Mammary epithelial cell (primary cell): ENCODE measurements around the gene FGFR4.

Experiments
- EZH2 ChIP-seq: IDR thresholded peaks from 2 replicates; pipeline ENCODE4 v1.6.1; 2012; ENCODE audit warnings: low read length, inconsistent platforms, borderline replicate concordance
- TF ChIP-seq, protein P1 (sequence below), 2 donors: IDR thresholded peaks in 1 of 2; conservative IDR thresholded peaks in 1 of 2; 2 replicates each; pipeline ENCODE4 v1.5.1; 2011 to 2012; ENCODE audit warnings: inconsistent platforms in 2 of 2, low read length in 2 of 2, mild to moderate bottlenecking in 2 of 2, control low read depth in 1 of 2, low read depth in 1 of 2; ENCODE audit not compliant: insufficient read depth in 1 of 2; ENCODE audit errors: extremely low read depth in 1 of 2

GRCh38 chr5:177095088-177095669 lies 8.5 kb downstream of the FGFR4 start:
- TF ChIP-seq, protein P1, sequence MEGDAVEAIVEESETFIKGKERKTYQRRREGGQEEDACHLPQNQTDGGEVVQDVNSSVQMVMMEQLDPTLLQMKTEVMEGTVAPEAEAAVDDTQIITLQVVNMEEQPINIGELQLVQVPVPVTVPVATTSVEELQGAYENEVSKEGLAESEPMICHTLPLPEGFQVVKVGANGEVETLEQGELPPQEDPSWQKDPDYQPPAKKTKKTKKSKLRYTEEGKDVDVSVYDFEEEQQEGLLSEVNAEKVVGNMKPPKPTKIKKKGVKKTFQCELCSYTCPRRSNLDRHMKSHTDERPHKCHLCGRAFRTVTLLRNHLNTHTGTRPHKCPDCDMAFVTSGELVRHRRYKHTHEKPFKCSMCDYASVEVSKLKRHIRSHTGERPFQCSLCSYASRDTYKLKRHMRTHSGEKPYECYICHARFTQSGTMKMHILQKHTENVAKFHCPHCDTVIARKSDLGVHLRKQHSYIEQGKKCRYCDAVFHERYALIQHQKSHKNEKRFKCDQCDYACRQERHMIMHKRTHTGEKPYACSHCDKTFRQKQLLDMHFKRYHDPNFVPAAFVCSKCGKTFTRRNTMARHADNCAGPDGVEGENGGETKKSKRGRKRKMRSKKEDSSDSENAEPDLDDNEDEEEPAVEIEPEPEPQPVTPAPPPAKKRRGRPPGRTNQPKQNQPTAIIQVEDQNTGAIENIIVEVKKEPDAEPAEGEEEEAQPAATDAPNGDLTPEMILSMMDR (conservative IDR thresholded peaks at IDR 0.05 in 1 of 2, IDR thresholded peaks at IDR 0.05 in 1 of 2; ENCODE audit: extremely low read depth in 1 of 2, insufficient read depth in 1 of 2, low read depth in 1 of 2, low read length in 2 of 2) = no peak
- TF ChIP-seq EZH2 = no peak
